Activated T-helper 9 cell treated with anti-CD3 and anti-CD28 coated beads, Interleukin-2, amount 50 U/mL, for 16 hours (primary cell): ENCODE results near the gene MIXL1.
"Not testable (repeated sequence)": the region's sequence is repeated elsewhere in the genome, so short reads cannot be mapped to it uniquely, and the experiment has no call there.

Experiments used
- DNase-seq: peaks from one replicate; pipeline ENCODE4 v3.0.0-alpha.2; 2020; ENCODE audit warnings: low read depth

MIXL1 gene

DNA sequence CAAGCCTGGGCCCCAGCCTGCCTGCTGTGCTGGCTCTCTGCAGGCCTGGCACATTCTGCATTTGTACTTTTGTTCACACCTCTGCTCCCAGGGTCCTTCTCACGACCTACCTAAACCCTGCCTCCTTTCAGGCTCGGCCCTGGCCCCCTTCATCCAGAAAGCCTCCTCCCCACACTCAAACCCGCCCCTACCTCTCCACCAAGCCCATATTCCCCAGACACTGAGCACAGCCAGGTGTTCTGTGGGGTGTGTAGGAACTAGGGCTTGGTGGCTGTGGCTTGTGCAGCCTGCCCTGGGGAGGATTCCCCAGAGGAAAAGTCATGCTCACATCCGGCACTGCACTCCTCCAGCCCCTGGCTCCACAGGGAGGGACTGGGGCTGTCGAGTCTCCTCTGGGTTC is 8.2 kb upstream of the MIXL1 start:
- DNase-seq, result no peak

DNA sequence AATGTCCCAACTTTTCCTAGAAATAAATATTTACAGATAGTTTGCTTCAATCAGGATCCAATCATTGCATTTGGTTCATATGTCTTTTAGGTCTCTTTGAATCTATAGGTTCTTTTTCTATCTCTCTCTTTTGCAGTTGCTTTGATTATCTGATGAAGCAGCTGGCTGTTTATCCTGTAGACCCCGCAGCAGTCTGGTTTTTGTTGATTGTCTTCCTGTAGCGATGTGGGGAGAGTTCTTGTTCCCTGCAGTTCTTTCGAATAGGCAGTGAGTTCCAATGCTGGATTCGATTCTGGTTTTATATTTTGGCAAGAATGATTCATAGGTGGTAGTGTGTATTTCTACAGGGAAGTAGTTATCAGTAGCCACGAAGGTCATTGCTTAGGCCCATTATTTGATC is 7.4 kb upstream of the MIXL1 start:
- no peak for DNase-seq

DNA sequence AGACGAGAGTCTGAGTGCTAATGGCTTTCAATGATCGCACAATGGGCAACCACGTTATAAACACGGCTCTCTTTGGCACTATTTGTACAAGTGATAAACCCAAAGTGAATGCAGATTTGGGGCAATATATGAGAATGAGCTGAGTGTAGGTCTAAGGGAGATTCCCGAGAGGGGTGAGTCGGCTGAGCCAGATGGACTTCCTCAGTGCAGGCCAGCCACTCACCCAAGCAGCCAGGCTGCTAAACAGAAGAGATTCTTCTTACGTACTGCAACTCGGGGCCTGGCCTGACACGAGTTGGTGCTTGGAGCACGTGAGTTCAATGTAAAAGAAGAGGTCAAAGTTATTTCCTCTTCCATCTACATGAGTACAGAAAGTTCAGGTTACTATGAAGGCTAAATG is 6.2 kb upstream of the MIXL1 start:
- DNase-seq, result no peak

DNA sequence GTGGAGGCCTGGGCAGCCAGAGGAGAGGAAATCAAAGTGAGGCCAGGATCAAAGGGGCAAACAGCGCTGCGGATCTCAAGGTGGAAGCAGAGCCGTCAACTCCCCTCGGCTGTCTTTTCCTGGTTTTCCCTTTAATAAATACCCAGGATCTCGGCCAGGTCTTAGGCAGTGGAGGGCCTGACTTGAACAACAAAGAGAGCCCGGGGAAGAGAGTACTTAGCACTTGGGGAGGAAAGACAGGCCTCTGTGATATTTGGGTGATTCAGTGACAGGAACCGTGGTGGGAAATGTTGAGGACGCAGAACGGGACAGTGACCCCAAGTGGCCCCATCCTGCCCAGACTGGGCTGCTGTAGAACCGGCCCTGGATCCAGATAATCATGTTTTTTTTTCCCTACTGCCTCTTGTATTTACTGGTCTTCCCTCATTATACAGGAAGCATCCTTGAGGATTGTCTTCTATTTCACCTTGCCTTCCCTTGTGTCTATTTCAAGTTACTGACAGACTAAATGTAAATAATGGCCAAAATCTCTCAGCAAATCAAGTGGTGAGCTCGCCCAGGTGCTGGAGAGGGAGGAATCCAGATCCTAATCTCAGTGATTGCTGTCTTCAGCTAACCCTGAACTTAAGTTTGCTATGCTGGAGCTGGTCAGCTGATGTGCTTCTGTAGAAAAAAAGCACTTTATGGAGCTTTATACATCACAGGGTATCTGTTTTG is 2.8 kb upstream of the MIXL1 start:
- no peak for DNase-seq

DNA sequence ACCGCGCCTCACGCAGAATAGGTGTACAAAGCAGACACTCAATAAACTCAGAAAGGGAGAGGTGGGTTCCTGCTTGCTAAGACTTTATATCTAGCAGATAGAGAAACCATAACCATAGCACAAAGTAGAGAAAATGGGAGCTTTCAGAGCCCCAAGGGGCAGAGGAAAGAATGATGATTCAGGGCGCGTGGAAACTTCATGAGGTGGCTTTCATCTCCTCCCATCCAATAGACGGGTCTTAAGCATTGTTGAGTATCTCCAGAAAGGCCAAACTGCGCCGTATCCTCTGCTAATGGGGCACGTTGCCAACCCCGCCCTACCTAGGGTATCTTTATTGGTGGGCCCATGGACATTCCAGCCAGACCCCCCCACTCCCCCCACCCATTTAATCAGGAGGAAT is 778 bp upstream of the MIXL1 start:
- no peak for DNase-seq

DNA sequence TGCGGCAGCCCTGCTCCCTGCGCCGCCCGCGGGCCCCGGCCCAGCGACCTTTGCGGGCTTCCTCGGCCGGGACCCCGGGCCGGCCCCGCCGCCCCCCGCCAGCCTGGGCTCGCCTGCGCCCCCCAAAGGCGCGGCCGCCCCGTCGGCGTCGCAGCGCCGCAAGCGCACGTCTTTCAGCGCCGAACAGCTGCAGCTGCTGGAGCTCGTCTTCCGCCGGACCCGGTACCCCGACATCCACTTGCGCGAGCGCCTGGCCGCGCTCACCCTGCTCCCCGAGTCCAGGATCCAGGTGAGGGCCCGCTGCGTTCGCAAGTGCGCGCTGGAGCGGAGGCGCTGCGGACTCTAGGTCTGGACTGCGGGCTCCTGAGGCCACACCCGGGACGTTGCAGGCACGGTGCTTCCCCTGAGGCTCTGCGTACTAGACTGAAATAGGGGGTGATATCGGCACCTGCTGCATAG is 351 bp downstream of the MIXL1 start:
- no peak for DNase-seq

DNA sequence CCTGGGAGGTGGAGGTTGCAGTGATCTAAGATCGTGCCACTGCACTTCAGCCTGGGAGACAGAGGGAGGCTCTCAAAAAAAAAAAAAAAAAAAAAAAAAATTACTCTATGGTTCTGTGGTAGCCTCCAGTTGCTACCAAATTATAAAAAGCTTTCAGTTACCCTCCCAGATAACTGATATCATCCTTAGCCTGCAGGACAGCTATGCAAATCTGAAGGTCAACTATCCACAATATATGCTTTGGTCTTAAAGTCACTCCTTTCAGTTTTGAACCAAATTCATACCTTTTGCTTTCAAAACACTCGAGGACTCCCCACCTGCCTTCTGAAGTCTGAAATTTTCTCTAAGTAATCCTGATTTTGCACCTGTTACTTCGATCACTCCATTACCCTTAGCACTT is 3.1 kb downstream of the MIXL1 start:
- no peak for DNase-seq

DNA sequence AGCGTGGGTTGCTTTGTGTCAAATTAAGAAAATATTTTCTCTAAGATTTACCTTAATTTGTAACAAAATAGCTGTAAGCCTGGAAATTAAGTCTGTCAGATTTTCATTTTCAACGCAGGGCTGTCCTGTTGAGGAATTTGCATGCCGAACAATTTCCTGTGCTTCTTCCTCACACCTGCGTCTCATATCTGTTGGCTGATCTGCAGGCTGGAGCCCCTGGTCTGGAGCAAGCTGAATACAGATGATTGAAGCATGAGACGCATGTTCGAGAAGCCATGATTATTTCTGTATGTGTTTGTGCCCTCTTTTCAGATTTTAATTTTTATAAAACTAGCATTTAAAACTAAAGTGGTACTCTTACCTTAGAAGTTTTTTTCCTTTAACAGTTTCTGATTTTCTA is 9.8 kb downstream of the MIXL1 start:
- no peak for DNase-seq

DNA sequence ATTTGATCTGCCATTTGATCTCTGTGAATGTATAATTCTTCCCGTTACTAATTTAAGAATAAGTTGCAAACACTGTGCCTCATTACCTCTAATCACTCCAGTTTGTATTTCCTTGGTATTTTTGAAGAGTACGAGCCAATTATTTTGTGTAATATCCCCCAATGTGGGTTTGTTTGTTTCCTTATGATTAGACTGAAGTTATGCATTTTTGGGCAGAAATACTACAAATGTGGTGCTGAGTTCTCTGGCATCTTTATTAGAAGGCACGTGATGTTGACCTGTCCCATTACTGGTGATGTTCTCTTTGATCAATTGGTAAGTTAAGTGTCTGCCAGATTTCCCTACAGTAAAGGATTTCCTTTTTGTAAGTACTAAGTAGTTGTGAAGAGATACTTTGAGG is 10.3 kb downstream of the MIXL1 start:
- DNase-seq, result no peak

DNA sequence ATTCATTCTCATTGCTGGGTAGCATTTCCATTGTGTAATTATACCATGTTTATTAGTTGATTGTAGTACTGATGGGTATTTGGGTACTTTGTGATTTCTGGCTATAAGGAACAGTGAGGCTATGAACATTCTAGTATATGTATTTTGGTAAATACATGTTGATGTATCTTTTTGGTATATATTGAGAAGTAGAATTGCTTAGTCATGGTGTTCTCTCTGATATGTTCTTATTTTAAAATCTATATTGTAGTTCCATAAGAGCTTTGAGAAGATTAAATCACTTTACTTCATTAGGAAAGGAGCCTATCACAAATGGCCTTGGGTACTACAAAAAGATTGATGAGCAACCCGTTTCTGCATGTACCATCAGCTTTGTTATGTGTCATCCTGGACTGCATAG is 13.4 kb downstream of the MIXL1 start:
- no peak for DNase-seq

DNA sequence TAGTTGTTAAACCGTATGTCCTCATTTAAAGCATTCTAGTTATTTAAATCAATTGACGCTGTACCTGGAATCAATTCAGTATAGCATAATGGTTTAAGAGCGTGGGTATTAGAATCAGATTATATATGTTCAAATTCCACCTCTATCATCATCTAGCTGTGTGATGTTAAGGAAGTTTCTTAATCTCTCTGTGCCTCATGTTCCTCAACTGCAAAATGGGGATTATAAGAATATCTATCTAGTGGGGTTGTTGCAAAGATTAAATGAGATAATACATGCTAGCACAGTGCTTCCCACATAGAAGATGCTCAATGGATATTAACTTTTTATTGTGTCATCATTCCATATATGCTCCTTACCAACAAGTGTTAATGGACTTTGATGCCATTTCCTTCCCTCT is 16.0 kb downstream of the MIXL1 start:
- DNase-seq, result no peak

DNA sequence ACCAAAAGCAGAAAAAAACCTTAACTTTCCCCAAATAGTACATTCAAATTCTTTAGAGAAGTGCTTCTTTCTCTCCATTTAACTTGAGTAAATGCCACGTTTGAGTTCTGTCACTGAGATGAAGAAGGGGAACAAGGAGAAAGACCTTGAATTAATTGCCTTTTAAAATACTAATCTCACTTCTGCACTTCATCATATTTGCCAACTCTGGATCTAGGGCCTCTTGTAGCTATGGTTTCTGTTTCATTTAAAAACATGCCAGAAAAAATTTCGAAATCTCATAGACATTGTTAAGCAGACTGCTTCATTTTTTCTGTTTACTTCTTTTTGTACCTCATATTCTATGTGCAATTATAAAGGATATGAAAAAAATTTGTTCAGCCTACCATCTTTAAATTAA is 24.6 kb downstream of the MIXL1 start:
- DNase-seq, result no peak

DNA sequence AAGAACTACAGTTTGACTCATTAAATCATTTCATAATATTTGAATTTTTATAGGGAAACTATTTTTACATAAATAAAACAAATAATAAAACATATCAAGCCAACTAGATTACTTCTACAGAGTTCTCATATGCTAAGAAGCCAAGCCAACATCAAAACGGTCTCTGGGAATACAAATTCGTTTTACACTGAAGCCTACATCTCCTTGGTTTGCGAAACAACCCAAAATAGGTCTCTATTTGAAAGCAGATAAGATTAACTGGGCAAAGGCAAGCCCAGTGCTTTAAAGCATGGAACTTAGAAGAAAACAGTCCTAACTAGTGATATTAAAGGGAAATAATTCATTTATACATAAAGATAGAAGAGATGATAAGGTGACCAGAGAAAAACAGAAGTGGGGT is 25.3 kb downstream of the MIXL1 start:
- no peak for DNase-seq

DNA sequence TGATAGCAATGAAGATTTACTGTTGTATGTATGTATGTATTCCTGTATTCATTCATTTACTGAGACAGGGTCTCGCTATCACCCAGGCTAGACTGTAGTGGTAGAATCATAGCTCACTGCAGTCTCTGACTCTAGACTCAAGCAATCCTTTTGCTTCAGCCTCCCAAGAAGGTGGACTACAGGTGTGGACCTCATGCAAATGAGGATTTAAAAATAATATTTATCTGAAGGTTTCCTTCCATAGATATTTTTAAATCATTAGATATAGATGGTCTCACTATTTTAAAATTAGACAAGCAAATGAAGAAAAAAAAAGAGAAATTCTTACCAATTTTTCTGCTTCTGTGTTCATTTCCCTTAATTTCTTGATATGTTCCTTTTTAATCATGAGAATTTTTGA is 27.0 kb downstream of the MIXL1 start:
- no peak for DNase-seq

DNA sequence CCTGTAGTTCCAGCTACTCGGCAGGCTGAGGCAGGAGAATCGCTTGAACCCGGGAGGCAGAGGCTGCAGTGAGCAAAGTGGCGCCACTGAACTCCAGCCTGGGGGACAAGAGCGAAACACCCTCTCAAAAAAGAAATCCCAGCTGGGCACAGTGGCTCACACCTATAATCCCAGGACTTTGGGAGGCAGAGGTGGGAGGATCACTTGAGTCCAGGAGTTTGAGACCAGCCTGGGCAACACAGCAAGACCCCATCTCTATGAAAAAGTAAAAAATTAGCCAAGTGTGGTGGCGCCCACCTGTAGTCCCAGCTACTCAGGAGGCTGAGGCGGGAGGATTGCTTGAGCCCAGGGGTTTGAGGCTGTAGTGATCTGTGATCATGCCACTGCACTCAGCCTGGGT is 29.4 kb downstream of the MIXL1 start:
- not testable (repeated sequence) for DNase-seq

DNA sequence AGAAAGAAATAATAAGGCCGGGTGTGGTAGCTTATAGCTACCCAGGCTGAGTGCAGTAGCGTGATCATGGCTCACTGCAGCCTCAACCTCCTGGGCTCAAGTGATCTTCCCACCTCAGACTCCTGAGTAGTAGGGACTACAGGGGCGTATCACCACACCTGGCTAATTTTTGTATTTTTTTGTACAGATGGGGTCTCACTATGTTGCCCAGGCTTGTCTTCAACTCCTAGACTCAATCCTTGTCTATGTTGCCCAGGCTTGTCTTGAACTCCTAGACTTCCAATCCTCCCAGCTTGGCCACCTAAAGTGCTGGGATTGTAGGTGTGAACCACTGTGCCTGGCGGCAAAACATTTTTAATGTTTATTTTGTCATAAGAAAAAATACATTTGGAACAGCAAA is 30.5 kb downstream of the MIXL1 start:
- DNase-seq, result no peak

DNA sequence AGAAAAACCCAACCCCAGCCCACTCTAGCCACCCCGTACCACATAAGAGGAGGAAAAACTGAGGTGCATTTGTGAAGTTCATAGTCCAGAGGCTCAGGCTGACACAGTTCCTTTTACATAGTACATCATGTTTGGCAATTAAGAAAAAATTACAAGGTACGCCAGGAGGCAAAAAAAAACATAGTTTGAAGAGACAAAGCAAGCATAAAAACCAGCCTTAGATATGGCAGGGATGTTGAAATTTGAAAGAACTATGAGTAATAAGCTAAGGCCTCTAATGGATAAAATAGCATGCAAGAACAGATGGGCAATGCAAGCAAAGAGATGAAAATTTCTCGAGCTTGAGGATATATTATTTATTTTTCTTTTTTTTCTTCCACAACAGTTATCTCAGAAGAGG is 31.9 kb downstream of the MIXL1 start:
- no peak for DNase-seq

DNA sequence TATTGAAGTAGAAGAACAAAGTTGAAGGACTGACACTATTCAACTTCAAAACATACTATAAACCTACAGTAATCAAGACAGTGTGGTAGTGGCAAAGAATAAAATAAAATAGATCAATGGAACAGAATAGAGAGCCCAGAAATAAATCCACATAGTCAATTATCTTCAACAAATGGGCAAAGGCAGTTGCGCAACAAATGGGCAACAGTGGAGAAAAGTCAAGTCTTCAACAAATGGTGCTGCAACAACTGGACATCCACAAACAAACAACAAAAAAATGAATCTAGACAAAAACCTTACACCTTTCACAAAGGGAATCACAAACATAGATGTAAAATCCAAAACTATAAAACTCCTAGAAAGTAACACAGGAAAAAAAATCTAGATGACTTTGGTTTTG is 38.4 kb downstream of the MIXL1 start:
- DNase-seq, result no peak

DNA sequence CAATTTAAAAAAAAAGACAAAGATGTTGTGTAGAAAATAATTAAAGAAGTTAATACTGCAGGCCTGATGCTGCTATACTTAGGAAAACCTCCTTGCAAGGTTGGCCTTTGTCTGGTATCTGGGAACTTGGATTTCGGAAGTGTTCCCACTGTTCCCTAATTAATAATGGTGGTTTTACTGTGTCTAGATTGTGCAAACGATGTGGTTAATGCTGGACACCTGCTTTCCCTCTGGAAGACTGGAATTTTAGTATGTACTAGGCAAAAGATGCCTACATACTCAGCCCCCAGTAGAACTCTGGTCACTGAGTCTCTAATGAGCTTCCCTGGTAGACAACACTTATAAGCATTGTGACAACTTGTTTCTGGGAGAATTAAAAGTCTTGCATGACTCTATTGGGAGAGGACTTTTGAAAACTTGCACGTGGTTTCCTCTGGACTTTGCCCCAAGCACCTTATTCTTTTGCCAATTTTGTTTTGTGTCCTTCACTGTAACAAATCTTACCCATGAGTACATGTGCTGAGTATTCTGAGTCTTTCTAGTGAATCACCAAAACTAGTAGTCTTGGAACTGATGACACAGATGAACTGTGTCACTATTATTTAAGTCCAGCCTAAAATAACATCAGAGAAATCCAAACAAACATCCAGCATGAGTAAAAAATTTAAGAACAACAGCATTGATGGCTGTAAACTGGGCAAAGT is 45.1 kb downstream of the MIXL1 start:
- no peak for DNase-seq

DNA sequence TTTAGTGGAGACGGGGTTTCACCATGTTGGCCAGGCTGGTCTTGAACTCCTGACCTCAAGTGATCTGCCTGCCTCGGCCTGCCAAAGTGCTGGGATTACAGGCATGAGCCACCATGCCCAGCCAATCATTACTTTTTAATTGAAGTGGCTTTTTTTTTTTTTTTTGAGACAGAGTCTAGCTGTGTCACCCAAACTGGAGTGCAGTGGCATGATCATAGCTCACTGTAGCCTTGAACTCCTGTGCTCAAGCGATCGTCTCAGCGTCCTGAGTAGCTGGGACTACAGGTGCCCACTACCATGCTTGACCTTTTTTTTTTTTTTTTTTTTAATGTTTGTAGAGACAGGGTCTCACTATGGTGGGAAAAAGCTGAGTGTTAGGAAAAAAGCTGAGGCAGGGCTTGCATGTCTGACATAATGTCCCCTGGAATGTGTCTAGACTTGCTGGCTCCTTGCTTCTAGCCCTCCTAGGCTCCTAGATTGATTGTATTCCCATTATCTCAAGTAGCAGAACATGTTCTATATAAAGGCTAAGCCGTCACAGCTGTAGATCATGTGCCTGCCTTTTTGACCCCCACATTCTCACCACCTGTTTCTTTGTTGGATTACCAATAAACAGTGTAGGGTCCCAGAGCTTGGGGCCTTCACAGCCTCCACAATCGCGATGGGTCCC is 48.9 kb downstream of the MIXL1 start:
- DNase-seq, result not testable (repeated sequence)

DNA sequence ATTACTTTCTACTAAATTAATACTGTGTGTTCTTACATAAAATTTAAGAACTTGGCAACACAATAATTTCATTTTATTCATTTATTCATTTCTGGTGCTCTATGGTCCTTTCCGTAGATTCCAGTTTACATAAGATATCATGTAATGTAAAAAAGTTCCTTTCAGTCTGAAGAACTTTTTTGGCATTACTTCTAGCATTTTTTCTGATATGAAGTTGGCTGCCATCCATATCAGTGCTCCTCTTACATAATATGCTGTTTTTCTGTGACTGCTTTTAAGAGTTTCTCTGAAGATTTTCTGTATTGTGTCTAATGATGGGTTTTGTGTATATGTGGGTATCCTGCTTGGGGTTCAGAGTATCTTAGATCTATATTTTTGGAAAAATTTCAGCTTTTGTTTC is 50.7 kb downstream of the MIXL1 start:
- no peak for DNase-seq

DNA sequence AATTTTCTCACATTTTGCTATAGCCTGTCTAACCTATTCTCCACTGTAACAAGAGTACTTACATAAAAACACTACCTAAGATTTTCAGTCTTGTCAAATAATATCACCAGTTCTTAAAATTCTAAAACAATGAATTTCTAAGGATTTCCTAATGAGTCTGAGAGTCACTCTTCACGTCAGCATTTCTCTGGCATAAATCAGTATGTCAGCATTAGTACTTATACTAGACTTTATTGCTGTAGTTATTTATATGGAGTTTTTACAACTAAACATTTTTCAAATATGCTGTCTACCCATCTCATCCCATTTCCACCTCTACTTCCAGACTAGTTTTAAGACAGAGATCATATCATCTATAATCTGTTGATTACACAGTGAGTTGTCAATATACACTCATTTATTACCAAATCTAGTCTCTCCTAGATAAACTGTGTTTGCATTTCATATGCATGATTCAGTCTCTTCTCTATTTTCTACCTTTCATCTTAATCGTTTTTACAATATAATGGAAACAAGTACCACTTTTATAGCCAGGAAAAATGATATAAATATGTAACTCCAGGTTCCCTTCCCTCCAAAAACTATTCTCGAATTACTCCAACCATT is 52.7 kb downstream of the MIXL1 start:
- DNase-seq, result no peak
